ENCODE measurements around the gene PPP1R7. TPM values are rescaled to one million over a fixed set of nuclear protein-coding genes. Genes with fewer than 3 reads are reported as not detected.

PPP1R7 gene
- total and polyA plus RNA-seq, 4 donors = 18.0 to 45.8 (median 29.0) TPM

DNA sequence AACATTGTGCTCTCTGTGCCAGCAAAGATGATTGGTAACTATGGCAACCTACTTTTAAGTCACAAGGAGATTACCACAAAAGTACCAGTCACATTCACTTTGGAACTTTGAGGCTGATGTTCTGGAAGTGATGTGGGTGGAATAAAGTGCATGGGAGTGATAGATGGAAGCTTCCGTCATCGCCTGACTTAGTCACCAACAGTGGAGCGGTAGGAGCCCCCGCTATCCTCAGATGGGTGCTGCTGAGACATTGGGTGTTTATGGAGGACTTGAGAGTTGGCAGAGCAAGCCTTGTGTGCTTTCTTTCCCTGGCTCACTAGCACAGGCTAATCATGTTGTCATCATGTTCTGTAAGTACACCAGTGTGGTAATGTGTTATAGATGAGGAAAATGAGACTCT, 4.6 kb downstream of the PPP1R7 start:
- Histone ChIP-seq H3K27ac (ENCODE audit: low read depth in 1 of 2, low read length in 2 of 2) (no peak overlapping the region), H3K4me1 (ENCODE audit: control insufficient read depth in 4 of 4, insufficient read depth in 4 of 4, low read length in 3 of 4) (peaks cover 0 to 12% (median 9%) of the 10 kb centered on the region in 4 donors), H3K9me3 (ENCODE audit: control insufficient read depth in 4 of 4, low read length in 3 of 4) (no peaks in the 10 kb centered on the region), H3K9ac (ENCODE audit: low read depth in 1 of 2, low read length in 2 of 2) (no peak overlapping the region), H3K36me3 (ENCODE audit: control insufficient read depth in 4 of 4, insufficient read depth in 3 of 4, low read depth in 1 of 4, low read length in 3 of 4) (peaks cover 4 to 33% (median 11%) of the 10 kb centered on the region in 4 donors), H3K27me3 (ENCODE audit: control insufficient read depth in 4 of 4, insufficient read depth in 4 of 4, low read length in 3 of 4) (no peaks in the 10 kb centered on the region), H3K4me3 (ENCODE audit: low read depth in 1 of 3, low read length in 3 of 3) (no peak overlapping the region)
- DNase-seq (ENCODE audit: low spot score) = no peak
- 95% methylated on average over 4 of the region's 4 CpGs for WGBS
- no peak for TF ChIP-seq GABPA (IDR thresholded peaks at IDR 0.05 in 1 of 2, conservative IDR thresholded peaks at IDR 0.05 in 1 of 2)
- TF ChIP-seq SP1 (IDR thresholded peaks at IDR 0.05) = no peak
- no peak for TF ChIP-seq TAF1 (conservative IDR thresholded peaks at IDR 0.05)
- TF ChIP-seq REST (IDR thresholded peaks at IDR 0.05) = no peak
- TF ChIP-seq HNF4G (IDR thresholded peaks at IDR 0.05) = no peak
- no peak for TF ChIP-seq JUND (IDR thresholded peaks at IDR 0.05)
- TF ChIP-seq, protein P1, sequence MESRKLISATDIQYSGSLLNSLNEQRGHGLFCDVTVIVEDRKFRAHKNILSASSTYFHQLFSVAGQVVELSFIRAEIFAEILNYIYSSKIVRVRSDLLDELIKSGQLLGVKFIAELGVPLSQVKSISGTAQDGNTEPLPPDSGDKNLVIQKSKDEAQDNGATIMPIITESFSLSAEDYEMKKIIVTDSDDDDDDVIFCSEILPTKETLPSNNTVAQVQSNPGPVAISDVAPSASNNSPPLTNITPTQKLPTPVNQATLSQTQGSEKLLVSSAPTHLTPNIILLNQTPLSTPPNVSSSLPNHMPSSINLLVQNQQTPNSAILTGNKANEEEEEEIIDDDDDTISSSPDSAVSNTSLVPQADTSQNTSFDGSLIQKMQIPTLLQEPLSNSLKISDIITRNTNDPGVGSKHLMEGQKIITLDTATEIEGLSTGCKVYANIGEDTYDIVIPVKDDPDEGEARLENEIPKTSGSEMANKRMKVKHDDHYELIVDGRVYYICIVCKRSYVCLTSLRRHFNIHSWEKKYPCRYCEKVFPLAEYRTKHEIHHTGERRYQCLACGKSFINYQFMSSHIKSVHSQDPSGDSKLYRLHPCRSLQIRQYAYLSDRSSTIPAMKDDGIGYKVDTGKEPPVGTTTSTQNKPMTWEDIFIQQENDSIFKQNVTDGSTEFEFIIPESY (IDR thresholded peaks at IDR 0.05) = no peak
- TF ChIP-seq YY1 (IDR thresholded peaks at IDR 0.05) = no peak
- no peak for TF ChIP-seq ATF3 (IDR thresholded peaks at IDR 0.05)
- no peak for TF ChIP-seq RXRA (IDR thresholded peaks at IDR 0.05)
- no peak for TF ChIP-seq RAD21 (IDR thresholded peaks at IDR 0.05)
- TF ChIP-seq, protein P2, sequence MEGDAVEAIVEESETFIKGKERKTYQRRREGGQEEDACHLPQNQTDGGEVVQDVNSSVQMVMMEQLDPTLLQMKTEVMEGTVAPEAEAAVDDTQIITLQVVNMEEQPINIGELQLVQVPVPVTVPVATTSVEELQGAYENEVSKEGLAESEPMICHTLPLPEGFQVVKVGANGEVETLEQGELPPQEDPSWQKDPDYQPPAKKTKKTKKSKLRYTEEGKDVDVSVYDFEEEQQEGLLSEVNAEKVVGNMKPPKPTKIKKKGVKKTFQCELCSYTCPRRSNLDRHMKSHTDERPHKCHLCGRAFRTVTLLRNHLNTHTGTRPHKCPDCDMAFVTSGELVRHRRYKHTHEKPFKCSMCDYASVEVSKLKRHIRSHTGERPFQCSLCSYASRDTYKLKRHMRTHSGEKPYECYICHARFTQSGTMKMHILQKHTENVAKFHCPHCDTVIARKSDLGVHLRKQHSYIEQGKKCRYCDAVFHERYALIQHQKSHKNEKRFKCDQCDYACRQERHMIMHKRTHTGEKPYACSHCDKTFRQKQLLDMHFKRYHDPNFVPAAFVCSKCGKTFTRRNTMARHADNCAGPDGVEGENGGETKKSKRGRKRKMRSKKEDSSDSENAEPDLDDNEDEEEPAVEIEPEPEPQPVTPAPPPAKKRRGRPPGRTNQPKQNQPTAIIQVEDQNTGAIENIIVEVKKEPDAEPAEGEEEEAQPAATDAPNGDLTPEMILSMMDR (IDR thresholded peaks at IDR 0.05; ENCODE audit: low read depth, low read length, missing input control) = no peak
- no peak for TF ChIP-seq EGR1 (IDR thresholded peaks at IDR 0.05; ENCODE audit: low read depth in 2 of 2)
- TF ChIP-seq FOXA2 (IDR thresholded peaks at IDR 0.05) = no peak
- no peak for TF ChIP-seq HNF4A (conservative IDR thresholded peaks at IDR 0.05)
- TF ChIP-seq NR2F2 (IDR thresholded peaks at IDR 0.05) = no peak
- TF ChIP-seq, protein P3, sequence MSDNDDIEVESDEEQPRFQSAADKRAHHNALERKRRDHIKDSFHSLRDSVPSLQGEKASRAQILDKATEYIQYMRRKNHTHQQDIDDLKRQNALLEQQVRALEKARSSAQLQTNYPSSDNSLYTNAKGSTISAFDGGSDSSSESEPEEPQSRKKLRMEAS (IDR thresholded peaks at IDR 0.05) = no peak
- no peak for TF ChIP-seq FOXA1 (IDR thresholded peaks at IDR 0.05)

Measured in liver (tissue), 9 donors.